GM19035 (cell line): ENCODE results near the gene HOXD9.

Experiments used
- ATAC-seq: cut with Tn5 transposase; IDR thresholded peaks from one replicate; pipeline ENCODE4 v1.9.1; 2021; ENCODE audit not compliant: unreplicated experiment

HOXD9 gene

DNA sequence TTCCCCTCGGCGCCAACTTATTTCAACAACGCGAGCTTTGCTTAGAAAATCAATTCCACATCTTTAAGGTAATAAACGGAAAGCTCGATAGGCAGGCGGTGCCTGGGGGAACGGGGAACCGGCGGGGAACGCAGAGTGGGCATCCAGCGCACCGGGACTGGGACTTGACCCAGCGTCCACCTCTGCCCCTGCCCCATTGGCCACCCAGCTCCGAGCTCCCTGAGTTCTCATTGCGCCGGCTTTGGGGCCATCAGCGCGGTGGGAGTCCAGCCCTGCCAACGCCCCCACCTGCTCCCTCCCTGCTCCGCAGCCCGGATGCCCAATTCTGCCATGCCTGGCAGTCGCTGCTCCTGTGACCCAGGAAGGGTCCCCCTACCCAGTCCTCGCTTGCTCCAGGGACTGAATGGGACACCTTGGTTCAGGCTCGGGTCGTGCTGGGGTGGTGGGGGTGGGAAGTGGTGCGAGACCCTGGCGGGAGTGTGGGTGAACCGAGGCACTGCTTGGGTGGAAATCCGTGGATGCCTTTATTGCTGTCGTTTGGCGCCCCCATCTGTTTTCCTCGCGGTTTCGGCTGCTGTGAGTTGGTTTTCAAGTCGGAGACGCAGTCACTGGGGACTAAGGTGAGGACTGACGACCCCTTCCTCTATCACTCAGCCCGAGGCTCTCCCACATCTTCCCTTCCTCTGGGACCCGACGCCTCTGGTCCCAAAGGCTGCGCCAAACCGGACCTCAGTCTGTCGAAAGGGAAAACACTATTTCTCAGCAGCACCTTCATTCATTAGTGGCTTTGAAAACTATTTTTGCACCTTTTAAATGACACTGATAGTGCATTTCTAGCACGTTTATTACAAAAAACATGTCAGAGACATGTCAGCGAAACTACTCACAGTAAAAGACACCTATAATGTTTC, 36.4 kb upstream of the HOXD9 start:
- ATAC-seq: no peak

DNA sequence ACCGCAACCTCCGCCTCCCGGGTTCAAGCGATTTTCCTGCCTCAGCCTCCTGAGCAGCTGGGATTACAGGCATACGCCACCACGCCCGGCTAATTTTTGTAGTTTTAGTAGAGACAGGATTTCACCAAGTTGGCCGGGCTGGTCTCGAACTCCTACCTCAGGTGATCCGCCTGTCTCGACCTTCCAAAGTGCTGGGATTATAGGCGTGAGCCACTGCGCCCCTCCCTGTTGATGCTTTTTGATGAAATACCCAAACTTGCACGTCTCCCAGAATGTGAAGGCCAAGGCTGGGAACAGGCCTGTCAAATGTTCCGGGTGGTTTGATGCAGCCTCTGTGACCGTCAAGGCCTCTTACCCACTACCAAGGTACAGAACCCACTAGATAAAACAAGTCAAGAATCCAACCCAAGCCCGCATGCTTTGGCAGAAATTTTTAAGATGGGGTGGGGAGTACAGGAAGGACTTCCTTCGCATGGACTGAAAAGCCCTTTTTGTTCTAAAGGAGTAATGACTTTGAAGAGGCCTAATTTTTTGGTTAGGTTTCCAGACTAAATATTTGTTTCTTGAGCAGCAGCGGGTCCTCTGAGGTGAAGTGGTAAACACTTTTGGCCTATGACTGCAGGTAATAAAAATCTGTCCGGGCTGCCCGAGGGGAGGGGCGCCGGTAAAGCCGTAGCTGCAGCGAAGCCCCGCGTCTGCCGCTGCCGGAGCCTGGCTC, 35.0 kb upstream of the HOXD9 start:
- ATAC-seq: no peak

DNA sequence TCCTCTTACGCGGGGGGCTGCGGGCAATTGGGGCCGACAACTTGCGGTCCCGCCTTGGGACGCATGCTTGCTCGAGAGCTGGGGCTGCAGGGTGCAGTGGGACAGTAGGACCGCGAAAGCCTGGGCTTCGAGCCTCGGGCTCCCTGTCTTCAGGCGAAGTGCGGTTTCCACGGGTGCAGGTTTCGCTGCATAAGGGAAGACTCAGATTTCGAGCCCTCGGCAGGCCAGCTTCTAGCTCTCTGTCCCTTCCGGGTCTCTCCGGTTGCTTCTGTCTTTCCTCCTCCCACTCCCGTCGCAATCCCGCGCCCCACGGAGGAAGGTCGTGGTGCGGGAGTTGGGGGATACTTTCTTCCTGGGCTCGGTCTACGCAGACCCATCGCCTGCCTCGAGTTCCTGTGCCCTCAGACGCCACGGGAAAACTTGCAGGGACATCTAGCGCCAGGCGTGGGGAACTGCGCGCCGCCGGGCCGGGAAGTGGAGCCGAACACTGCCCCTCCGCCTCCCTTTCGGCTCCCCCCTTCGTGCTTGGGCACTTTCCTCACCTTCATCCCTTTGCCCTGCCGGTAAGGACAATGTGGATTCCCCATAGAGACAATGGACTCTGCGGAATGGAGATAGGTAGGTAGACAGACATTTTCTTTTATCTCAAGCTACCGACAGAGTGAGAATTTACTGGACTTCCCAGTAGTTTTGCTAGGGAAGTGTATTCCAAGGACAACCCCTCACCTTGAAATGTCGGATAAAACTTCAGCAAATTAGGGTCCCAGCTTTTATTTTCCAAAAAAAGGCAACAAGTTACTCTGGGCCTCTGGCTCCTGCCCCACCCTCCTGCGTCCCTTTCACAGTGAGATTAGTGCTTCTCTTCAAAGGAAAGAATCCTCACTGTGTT, 34.2 kb upstream of the HOXD9 start:
- no peak for ATAC-seq

DNA sequence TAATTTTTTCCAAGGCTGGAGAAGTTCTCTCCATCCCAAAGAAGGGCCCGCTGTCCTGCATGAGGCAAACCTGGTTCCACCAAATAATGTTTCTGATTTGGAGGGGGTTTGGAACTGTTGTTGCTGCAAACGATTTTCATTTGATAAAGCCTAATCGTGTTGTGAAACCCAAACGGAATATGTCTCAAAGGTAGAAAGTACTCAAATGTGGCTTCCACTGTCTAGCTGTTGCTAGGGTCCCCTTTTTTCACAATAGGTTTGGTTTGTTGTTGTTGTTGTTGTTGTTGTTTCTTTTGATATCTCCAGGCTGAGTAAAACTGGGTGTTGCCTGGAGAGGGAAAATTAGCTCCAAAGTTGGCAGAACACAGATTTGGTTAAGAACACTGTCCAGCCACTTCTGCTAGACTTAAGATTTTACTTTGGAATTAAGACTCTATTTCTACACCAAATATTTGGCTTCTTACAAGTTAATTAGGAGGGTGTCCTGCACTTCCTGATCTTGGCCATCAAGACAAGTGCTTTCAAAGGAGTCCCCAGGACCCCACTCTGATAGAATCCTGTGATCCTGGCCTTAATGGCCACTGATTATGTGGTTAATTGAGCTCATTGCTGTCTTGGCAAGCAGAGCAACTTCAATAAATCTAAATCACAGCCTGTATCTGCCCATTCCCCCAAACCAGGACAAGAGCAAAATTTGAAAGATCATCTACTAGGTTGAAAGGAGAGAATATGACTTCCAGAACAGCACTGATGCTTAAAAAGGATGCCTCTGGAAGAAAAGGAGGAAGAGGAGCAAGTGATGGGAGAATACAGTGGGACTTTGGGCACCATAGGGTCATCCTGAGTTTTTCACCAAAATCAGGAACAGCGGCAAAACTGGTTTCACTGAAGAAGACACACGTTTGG, 33.3 kb upstream of the HOXD9 start:
- ATAC-seq: no peak

DNA sequence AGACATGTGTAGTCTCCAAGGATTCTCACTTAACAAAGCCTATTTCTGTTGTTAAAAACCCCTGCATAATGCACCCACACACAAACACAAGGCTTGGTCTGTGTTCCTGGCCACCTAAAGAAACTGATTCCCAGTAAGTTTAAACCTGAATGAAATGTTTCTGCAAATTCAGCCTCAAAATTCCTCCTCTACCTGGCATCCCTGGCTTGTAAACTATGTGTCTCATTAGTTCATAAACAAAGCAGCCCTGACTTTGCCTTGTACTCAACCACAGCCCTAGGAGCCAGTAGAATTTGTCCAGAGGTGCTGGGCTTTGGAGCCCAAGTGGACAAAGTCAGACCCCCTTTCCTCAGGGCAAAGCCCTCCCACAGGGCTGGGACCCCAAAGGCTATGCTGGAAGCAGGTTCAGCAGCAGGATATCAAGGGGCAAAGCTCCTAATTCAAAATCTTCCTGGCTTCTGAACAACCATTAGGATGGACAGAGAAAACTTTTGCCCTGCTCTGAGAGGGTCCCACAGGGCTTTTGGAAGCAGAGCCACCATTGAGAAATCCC, 32.6 kb upstream of the HOXD9 start:
- no peak for ATAC-seq

DNA sequence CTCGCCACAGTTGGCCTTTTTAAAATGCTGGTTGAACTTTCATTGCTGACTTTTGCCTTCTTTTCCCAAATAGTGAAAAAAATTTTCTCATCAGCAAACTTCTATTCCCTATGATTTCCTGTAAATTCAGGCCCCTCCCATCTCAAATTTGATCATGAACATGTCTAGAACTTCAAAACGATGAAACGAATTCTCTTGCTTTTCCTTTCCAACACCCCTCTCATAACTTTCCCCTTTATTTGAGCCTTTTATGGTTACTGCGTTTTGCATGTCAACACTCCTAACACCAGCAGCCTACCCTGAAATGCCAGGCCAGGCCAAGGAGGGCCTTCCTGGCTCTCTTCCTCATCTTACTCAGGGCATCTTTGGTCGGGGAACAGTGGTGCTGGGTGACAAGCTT, 31.7 kb upstream of the HOXD9 start:
- no peak for ATAC-seq

DNA sequence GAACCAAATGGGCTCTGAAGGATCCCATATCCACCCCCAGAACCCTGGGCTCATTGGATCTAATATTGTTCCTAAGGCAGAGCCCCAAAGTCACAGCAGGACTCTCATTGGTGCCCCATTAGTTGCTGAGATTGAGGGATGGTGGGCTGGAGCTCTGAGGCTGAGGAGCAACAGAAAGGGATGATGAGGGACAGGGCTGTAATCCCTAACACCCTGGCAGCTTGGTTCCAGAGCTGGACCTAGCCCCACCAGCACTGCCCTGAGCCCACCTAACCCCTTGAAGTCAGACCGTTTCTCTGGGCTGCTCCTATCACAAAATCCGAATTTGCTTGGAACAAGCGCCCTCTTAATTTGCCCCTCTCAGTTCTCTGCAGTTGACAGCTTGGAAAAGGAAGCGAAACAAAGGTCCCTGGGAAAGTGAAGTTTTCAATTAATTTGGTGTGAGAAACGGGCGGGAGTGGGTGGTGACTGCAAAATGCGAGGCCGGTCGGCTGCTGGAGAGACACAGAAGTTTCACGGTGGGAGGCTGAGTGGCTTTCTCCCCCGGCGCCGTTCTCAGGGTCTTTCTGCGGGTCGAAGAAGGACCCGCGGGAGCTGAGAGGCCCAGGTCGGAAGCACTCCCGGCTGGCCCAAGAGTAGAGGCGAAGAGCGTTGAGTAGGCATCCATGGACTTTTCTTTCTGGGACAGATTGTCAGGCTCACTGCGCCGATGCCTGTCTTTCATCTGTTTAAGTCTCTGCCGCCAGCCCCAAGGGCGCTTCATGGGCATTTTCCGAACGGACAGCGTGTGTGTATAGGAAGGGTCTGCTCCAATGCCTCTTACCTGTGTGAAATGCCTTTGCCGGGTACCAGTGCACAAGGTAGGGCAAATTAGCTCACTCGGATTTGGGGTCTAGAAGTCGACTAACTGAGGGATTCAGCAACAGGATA, 30.9 kb upstream of the HOXD9 start:
- ATAC-seq: no peak

DNA sequence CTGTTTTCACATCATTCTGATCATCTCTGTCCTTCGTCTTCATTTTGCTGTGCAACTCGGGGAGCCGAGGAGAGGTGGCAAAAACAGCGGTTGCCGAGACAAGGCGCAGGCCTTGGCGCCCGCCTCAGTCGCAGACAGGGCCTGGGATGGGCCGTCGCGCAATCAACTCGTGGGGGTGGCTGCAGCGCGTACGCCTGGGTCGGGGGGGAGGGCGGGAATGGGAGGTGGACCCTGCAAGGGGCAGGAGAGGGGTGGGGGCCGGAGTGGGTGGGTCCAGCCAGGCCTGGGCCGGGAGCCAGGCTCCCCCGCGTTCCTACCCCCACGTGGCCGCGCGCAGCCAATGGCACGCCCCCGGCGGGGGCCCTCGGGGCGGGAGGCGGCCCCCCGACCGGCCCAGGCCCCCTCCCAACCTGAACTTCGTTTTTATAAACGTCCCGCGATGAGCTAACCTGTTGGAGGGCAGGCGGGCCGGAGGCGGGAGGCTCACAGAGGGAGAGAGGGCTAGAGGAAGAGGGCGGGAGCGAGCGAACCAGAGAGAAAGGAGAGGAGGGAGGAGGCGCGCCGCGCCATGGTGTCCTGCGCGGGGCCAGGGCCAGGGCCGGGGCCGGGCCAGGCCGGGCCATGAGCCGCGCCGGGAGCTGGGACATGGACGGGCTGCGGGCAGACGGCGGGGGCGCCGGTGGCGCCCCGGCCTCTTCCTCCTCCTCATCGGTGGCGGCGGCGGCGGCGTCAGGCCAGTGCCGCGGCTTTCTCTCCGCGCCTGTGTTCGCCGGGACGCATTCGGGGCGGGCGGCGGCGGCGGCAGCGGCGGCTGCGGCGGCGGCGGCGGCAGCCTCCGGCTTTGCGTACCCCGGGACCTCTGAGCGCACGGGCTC, 30.0 kb upstream of the HOXD9 start, which contains the start of gene HOXD13:
HOXD13 (plus strand) TSS at position 452 of the 875 bp plus-strand sequence; CDS start at position 622, 170 bp downstream.
- ATAC-seq: no peak

DNA sequence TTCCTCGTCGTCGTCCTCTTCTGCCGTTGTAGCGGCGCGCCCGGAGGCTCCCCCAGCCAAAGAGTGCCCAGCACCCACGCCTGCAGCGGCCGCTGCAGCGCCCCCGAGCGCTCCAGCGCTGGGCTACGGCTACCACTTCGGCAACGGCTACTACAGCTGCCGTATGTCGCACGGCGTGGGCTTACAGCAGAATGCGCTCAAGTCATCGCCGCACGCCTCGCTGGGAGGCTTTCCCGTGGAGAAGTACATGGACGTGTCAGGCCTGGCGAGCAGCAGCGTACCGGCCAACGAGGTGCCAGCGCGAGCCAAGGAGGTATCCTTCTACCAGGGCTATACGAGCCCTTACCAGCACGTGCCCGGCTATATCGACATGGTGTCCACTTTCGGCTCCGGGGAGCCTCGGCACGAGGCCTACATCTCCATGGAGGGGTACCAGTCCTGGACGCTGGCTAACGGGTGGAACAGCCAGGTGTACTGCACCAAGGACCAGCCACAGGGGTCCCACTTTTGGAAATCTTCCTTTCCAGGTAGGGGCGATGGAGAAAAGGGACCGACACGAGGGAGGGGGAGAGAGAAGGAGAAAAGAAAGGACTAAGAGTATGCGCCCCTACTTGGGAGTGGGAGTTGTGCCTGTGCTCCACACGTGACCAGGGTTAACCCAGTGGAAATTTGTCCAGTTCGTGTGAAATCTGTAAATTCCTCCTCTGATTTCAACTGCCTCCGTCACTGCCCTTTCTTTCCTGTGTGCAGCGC, 29.2 kb upstream of the HOXD9 start:
- ATAC-seq: no peak

DNA sequence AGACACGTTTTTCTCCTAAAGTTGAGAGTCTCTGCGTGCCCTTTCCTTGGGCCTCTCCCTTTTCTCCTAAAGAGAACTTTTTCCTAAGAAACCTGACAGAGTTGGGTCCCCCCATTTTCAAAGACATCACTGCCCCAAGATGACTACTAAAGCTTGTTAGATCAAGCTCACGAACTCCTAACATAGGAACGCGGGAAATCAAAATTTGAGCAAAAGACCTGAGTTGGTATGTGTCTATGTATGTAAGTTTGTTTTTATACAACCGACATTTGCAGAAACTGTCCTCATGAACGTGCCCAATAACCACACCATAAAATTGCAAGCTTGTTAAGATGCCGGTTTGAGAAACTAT, 28.6 kb upstream of the HOXD9 start:
- ATAC-seq: no peak

DNA sequence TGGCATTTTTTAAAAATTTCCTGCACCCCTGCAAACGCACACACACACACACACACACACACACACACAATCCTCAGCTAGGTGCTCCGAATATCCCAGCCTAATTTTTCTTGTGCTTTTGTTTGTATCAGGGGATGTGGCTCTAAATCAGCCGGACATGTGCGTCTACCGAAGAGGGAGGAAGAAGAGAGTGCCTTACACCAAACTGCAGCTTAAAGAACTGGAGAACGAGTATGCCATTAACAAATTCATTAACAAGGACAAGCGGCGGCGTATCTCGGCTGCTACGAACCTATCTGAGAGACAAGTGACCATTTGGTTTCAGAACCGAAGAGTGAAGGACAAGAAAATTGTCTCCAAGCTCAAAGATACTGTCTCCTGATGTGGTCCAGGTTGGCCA, 28.2 kb upstream of the HOXD9 start:
- ATAC-seq: no peak

DNA sequence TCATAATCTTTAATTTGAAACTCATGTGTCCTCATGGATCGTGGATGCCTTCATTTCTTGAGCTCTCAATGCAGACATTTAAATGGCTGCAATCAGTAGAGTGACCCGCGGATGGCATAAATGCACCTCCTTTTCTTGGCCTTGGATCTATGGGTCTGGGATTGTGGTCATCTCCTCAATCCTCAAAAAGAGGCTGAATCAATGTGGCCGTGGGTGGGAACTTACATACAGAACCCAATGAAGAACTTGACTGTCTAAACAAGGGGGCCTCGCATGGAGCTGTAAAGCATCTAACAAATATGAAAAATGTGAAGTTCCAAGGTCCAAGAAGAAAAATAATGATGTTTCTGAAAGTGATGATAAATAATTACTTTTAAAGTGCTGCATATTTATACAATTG, 27.1 kb upstream of the HOXD9 start:
- no peak for ATAC-seq

DNA sequence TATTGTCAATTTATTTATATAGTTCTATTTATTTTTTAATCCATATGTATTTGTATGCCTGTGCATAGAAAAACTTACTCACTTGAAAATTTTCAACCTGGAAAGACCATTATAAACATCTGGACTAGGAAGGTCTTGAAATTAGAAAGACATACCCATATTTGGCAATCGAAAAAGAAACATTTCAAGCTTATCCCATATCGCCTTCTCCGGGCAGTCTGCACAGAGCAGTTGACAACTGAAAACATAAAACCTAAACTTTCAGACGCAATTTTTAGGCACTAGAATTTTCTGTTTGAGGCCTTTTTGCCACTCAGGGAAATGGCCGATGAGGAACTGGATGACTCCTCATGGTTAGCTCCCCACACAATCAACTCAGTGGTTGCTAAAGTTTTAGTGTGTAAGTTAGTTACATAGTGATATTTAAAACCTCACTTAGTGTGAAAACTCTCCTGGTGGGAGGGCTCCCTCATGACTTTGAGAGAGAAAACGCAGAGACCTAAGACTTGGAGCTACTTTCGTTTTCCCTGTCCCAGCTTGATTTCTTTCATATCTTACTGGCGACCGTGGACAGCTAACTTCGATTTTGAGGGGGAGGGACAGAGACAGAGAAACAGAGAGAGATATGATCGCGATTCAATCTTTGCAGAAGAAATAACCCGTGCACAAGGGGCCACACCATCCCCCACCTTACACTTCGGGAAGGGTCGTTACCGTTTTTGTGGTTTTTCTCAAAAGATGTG, 26.1 kb upstream of the HOXD9 start:
- ATAC-seq: no peak

DNA sequence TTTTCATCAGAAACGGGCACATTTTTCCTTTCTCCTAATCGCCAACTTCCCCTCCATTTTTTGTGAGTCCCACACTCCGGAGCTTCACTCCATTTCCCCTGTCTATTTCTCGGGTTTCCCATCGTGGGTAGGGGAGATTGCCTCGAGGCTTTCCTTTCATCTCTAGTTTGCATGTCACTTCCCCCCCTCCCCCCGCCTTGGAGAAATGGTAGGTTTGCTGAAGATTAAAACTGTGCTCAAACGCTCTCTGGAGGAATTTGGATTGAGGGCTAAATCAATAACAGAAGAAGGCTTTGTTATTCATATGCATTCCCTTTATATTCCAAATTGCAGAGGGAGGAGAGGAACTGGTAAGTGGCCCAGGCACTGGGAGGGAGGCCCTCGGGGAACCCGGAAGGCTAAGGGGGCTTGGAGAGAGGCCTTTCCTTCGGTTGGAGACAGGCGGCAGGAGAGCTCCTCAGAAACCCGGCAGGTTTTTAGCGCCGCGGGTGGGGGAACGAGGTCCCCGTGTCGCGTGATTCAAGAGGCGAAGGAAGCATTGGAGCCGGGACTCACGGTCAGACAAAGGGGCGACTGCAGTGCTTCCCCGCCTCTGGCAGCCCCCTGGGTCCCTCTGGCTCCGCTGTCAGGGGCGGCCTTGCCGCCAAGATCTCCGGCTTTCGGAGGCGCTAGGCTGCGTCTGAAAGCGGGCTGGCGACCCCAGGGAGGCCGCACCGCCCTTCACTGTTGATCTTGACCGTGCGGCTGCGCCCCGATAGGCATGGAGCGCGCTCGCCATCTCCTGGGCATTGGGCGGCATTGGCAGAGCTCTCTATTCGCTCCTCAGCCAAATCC, 25.3 kb upstream of the HOXD9 start:
- ATAC-seq: peak; percentile 92

DNA sequence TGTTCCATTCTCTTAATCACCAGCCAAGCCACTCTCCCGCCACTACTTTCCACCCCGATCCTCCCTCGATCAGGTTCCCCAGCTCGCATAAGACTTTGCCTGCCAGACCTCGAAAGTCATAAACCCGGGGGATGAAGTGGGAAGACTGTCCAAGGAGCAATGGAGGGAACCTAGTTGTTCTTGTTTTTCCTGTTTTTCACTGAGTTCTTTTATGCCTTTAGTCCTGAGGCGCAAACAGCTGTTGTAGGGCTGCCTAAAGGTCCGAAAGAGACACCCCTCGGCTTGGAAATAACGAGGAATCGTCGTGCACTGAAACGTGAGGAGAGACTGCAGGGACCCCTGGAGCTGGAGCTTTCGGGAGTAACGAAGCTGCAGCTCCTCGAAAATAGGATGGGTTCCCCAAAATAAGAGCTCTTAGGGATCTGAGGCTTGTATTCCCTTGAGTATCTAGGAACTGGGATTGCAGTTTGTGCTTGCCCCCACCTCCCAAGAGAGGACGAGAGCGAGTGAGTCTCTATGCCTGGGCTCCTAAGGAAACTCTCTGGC, 24.6 kb upstream of the HOXD9 start:
- ATAC-seq: no peak
